Lower leg skin (tissue), 4 donors: ENCODE results near the gene PRB3. TPM values are rescaled to one million over a fixed set of nuclear protein-coding genes. Genes with fewer than 3 reads are reported as not detected.

Experiments
- DNase-seq, 2 donors: peaks; one replicate each; pipeline ENCODE4 v3.0.0-alpha.2; 2019; ENCODE audit warnings: low spot score in 2 of 2
- H3K4me3 ChIP-seq: fragments of 200-600 bp; sonication (generic); 2 replicates; pipeline ENCODE4 v1.5.1; 2017; ENCODE audit warnings: mild to moderate bottlenecking, low read depth; ENCODE audit not compliant: poor library complexity, severe bottlenecking
- POLR2A ChIP-seq, 2 donors: fragments of 450-650 bp; IDR thresholded peaks; one replicate each; pipeline ENCODE4 v1.6.1; 2016 to 2017; ENCODE audit warnings: antibody characterized with exemption in 2 of 2, mild to moderate bottlenecking in 1 of 2, moderate library complexity in 1 of 2
- WGBS, 2 donors: methylation state at CpG; one replicate each; pipeline ENCODE4 v1.1.5; 2018; 5-methylcytosine and 5-hydroxymethylcytosine counted together
- intact Hi-C: fragments of 100-400 bp; cut with DNase I; formaldehyde crosslinking; loops from one replicate; pipeline ENCODE4 v1.15.0; 2023; ENCODE audit warnings: low total_unique reads
- total RNA-seq, 4 donors: library from RNA; depleted of rRNA; stranded (reverse); fragments of >200 nt; gene quantifications; one replicate each; pipeline ENCODE4 v1.1.0, GENCODE V29; 2016
- TF ChIP-seq, protein P1 (sequence below), 3 donors: fragments of 450-650 bp; IDR thresholded peaks; one replicate each; pipeline ENCODE4 v1.5.1; 2016; ENCODE audit warnings: antibody characterized with exemption in 3 of 3, mild to moderate bottlenecking in 3 of 3, moderate library complexity in 2 of 3

PRB3 gene
- total RNA-seq, 4 donors from 2014 or later: 0.76 TPM; not detected in 3

DNA sequence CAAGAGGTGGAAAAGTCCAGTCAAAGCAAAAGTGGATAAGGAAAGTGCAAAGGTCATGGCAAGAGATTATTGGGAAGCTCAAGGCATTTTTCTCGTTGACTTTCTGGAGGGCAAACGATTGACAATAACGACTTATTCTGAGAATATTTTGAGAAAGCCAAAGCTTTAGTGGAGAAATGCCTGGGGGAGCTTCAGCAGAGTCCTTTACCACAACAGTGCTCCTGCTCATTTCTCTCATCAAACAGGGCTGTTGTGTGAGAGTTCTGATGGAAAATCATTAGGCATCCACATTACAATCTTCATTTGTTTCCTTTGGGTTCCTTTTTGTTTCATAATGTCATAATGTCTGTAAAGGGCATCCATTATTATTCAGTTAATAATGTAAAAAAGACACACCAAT, 26.9 kb downstream of the PRB3 start:
- H3K4me3 ChIP-seq: no peak overlapping the region
- WGBS, 2 donors: 75 to 78% methylated on average over 3 of the region's 3 CpGs
- DNase-seq: no peak
- TF ChIP-seq, protein P1, sequence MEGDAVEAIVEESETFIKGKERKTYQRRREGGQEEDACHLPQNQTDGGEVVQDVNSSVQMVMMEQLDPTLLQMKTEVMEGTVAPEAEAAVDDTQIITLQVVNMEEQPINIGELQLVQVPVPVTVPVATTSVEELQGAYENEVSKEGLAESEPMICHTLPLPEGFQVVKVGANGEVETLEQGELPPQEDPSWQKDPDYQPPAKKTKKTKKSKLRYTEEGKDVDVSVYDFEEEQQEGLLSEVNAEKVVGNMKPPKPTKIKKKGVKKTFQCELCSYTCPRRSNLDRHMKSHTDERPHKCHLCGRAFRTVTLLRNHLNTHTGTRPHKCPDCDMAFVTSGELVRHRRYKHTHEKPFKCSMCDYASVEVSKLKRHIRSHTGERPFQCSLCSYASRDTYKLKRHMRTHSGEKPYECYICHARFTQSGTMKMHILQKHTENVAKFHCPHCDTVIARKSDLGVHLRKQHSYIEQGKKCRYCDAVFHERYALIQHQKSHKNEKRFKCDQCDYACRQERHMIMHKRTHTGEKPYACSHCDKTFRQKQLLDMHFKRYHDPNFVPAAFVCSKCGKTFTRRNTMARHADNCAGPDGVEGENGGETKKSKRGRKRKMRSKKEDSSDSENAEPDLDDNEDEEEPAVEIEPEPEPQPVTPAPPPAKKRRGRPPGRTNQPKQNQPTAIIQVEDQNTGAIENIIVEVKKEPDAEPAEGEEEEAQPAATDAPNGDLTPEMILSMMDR (IDR thresholded peaks at IDR 0.05): no peak
- no peak for TF ChIP-seq POLR2A (IDR thresholded peaks at IDR 0.05)
- intact Hi-C loops: no loop called here

DNA sequence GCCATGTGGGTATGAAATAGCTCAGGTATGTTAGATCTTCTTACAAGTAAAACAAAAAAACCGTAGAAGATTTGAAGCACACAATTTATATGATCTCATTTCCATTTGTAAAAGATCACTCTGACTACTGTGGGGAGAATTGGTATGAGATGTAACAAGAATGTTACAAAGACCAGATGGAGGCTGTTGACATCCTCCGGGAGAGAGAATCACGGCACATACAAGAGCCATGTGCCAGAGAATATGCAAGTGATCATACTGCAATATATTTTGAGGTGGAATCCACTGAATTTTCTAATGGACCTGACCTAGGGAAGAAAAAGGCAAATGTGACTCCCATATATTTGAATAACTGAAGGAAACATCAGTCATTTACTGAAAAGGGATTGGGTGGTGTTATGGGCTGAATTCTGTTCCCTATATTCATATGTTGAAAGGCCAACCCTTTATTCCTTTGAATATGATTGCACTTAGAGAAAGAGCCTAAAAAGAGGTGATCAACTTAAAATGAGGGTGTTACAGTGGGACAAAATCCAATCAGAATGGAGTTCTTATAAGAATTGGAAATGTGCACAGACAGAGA, 29.1 kb downstream of the PRB3 start:
- TF ChIP-seq, protein P1 (IDR thresholded peaks at IDR 0.05): no peak
- no peak for TF ChIP-seq POLR2A (IDR thresholded peaks at IDR 0.05)
- WGBS, 2 donors: 56 to 61% methylated on average over 3 of the region's 3 CpGs
- no peak for DNase-seq
- intact Hi-C loops: no loop called here
- H3K4me3 ChIP-seq: no peak overlapping the region

DNA sequence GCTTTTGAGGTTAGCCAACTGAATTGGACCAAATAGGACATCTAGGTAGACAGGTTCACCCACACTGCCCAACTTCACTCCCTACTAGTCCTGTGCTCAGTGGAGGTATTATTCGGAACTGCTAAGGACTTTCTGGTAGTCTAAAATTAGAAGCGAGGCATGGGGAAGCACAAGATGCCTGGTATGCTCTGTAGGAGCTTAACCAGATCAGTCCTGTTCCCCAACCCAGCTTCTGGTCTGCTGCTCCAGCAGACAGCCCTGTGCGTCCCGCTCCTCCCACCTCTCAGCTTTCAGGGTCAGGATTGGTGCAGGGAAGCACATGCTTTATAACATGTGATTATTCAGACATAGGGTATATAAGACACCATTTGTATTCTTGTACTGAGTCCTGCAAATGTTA, 31.2 kb downstream of the PRB3 start:
- H3K4me3 ChIP-seq: no peak overlapping the region
- TF ChIP-seq, protein P1 (IDR thresholded peaks at IDR 0.05): no peak
- TF ChIP-seq POLR2A (IDR thresholded peaks at IDR 0.05): no peak
- WGBS, 2 donors: 75 to 96% methylated on average over 4 of the region's 4 CpGs
- DNase-seq: no peak
- intact Hi-C loops: no loop called here

DNA sequence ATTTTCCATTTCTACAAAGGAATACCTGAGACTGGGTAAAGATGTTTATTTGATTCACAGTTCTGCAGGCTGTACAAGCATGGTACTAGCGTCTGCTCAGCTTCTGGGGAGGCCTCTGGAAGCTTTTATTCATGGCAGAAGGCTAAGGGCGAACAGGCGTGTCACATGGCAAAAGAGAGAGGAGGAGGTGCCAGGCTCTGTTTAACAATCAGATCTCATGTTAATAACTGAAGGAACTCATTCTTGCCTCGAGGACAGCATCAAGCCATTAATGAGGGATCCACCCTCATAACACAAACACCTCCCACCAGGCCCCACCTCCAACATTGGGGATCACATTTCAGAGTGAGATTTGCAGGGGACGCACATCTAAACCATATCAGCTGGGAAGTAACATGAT, 36.0 kb downstream of the PRB3 start:
- no peak overlapping the region for H3K4me3 ChIP-seq
- intact Hi-C loops: no loop called here
- WGBS, 2 donors: 48 to 57% methylated on average over 5 of the region's 5 CpGs
- no peak for DNase-seq
- no peak for TF ChIP-seq POLR2A (IDR thresholded peaks at IDR 0.05)
- TF ChIP-seq, protein P1 (IDR thresholded peaks at IDR 0.05): no peak

DNA sequence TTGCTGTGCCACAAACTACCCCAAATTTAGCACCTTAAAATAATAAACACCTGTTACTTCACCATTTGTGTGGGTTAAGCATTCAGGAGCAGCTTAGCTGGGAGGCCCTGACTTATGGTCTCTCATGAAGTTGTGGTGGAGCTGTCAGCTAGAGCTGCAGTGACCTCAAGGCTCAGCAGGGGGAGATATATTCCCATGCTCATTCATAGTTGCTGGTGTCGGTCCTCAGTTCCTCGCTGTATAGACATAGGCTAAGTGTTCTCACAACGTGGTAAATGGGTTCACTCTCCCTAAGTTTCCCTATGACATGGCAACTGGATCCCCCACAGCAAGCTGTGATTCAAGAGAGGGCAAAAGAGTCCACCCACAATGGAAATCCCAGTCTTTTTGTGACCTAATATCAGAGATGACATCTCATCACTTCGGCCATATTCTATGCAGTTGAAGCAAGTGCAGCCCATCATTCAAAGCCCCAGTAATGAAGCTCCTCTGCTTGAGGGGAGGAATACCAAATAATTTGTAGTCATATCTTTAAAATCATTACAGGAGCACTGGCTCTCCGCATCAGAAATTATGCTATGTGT, 41.1 kb downstream of the PRB3 start:
- TF ChIP-seq, protein P1 (IDR thresholded peaks at IDR 0.05): no peak
- TF ChIP-seq POLR2A (IDR thresholded peaks at IDR 0.05): no peak
- DNase-seq: no peak
- no peak overlapping the region for H3K4me3 ChIP-seq
- 41 to 50% methylated on average over 5 of the region's 5 CpGs for WGBS, 2 donors
- intact Hi-C loops: no loop called here

DNA sequence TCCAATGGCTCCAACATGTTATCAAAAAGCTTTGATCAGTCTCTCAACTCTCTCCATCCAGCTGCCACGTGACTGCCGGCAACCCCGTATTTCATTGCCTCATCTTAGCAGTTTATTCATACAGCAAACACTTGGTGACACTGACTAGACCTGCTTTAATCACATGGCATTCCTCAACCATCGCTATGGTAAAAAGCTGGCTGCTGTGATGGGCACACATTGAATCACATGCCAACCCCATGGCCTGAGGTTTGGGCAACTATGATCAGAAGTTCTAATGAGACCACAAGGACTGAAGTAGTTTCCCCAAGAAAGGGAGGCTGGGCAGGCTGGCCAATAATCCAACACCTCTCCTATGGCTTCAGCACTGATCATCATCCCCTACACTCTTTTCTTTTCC, 42.1 kb downstream of the PRB3 start:
- TF ChIP-seq, protein P1 (IDR thresholded peaks at IDR 0.05): no peak
- TF ChIP-seq POLR2A (IDR thresholded peaks at IDR 0.05): no peak
- intact Hi-C loops: no loop called here
- no peak for DNase-seq
- H3K4me3 ChIP-seq: no peak overlapping the region
- WGBS, 2 donors: 67 to 84% methylated on average over 4 of the region's 4 CpGs
